Mucosa of rectum (tissue), 2 donors: ENCODE results near the gene TMEM88.
A peak's percentile ranks its signal among the peaks of the same experiment; 100 is the strongest.
"Not testable (repeated sequence)": the region's sequence is repeated elsewhere in the genome, so short reads cannot be mapped to it uniquely, and the experiment has no call there.

ENCODE experiments used
- H3K27ac ChIP-seq, 2 donors: one replicate each; pipeline ENCODE4 v1.7.0; 2013; ENCODE audit warnings: inconsistent platforms in 2 of 2, low read depth in 2 of 2, low read length in 2 of 2
- H3K27me3 ChIP-seq, 2 donors: one replicate each; pipeline ENCODE4 v1.7.0; 2013; ENCODE audit warnings: low read length in 2 of 2; ENCODE audit not compliant: control insufficient read depth in 2 of 2, insufficient read depth in 2 of 2
- H3K36me3 ChIP-seq, 2 donors: one replicate each; pipeline ENCODE4 v1.7.0; 2013; ENCODE audit warnings: low read length in 2 of 2; ENCODE audit not compliant: control insufficient read depth in 2 of 2, insufficient read depth in 2 of 2
- H3K4me1 ChIP-seq, 2 donors: one replicate each; pipeline ENCODE4 v1.7.0; 2013; ENCODE audit warnings: low read length in 2 of 2, mild to moderate bottlenecking in 1 of 2; ENCODE audit not compliant: control insufficient read depth in 2 of 2, insufficient read depth in 2 of 2
- H3K4me3 ChIP-seq, 2 donors: one replicate each; pipeline ENCODE4 v1.7.0; 2013; ENCODE audit warnings: low read length in 2 of 2
- H3K9ac ChIP-seq, 2 donors: one replicate each; pipeline ENCODE4 v1.7.0; 2013; ENCODE audit warnings: low read length in 2 of 2, low read depth in 1 of 2, mild to moderate bottlenecking in 1 of 2
- H3K9me3 ChIP-seq, 2 donors: one replicate each; pipeline ENCODE4 v1.7.0; 2013; ENCODE audit warnings: low read length in 2 of 2; ENCODE audit not compliant: control insufficient read depth in 2 of 2
- donor health status: healthy.
- donor health status: Normal muscosa, but diverticular disease.

Gene TMEM88

GRCh38 chr17:7856011-7856810 lies 1.3 kb downstream of the TMEM88 start:
- H3K27me3 ChIP-seq: no peaks in the 10 kb centered on the region
- peaks cover 38% of the 10 kb centered on the region in 2 donors for H3K4me1 ChIP-seq
- H3K9me3 ChIP-seq: no peaks in the 10 kb centered on the region
- peaks cover 15 to 17% of the 10 kb centered on the region in 2 donors for H3K36me3 ChIP-seq
- peak overlapping the region; percentile 87 to 94 for H3K27ac ChIP-seq
- H3K4me3 ChIP-seq: peak overlapping the region; percentile 92
- H3K9ac ChIP-seq: peak overlapping the region; percentile 56 to 79

- Histone ChIP-seq H3K9ac (peak within 1 kb of the TSS; percentile 56 to 84), H3K9me3 (no peaks in the 10 kb centered on the region), H3K27me3 (no peaks in the 10 kb centered on the region), H3K4me3 (peak within 1 kb of the TSS; percentile 92), H3K4me1 (peaks cover 31 to 32% of the 10 kb centered on the region in 2 donors), H3K36me3 (peaks cover 11 to 12% of the 10 kb centered on the region in 2 donors), H3K27ac (peak within 1 kb of the TSS; percentile 87 to 94)
Observed at GRCh38 chr17:7856811-7857712, 2.2 kb downstream of the TMEM88 start, which contains the start of gene NAA38. NAA38 (minus strand) TSS chr17:7857559; CDS start chr17:7857463, 96 bp downstream.

- Histone ChIP-seq H3K27ac (peak within 1 kb of the TSS; percentile 87 to 94), H3K27me3 (no peaks in the 10 kb centered on the region), H3K9me3 (no peaks in the 10 kb centered on the region), H3K9ac (peak within 1 kb of the TSS; percentile 56 to 84), H3K4me3 (peak within 1 kb of the TSS; percentile 92), H3K4me1 (peaks cover 31 to 35% of the 10 kb centered on the region in 2 donors), H3K36me3 (peaks cover 3 to 4% of the 10 kb centered on the region in 2 donors)
Observed at GRCh38 chr17:7857713-7858521, 3.1 kb downstream of the TMEM88 start, which contains the start of gene CYB5D1. CYB5D1 (plus strand) TSS chr17:7858003; CDS start chr17:7858135, 132 bp downstream.

GRCh38 chr17:7858522-7858810 lies 3.6 kb downstream of the TMEM88 start:
- Histone ChIP-seq H3K9me3 (no peaks in the 10 kb centered on the region), H3K36me3 (no peaks in the 10 kb centered on the region), H3K4me1 (peaks cover 31 to 37% of the 10 kb centered on the region in 2 donors), H3K27me3 (no peaks in the 10 kb centered on the region), H3K9ac (peak overlapping the region; percentile 56 to 84), H3K4me3 (peak overlapping the region; percentile 92), H3K27ac (peak overlapping the region; percentile 87 to 94)

GRCh38 chr17:7859028-7859427 lies 4.2 kb downstream of the TMEM88 start:
- Histone ChIP-seq H3K27me3 (no peaks in the 10 kb centered on the region), H3K4me3 (peak overlapping the region; percentile 92), H3K36me3 (no peaks in the 10 kb centered on the region), H3K9ac (peak overlapping the region in 1 of 2 donors; percentile 56), H3K4me1 (peaks cover 31 to 37% of the 10 kb centered on the region in 2 donors), H3K9me3 (no peaks in the 10 kb centered on the region), H3K27ac (no peak overlapping the region)

GRCh38 chr17:7862692-7863437 lies 8.0 kb downstream of the TMEM88 start:
- H3K4me3 ChIP-seq: no peak overlapping the region

GRCh38 chr17:7864384-7864783 lies 9.5 kb downstream of the TMEM88 start:
- H3K27me3 ChIP-seq, H3K9me3 ChIP-seq, H3K36me3 ChIP-seq, H3K27ac ChIP-seq, H3K4me1 ChIP-seq, H3K4me3 ChIP-seq, H3K9ac ChIP-seq: not testable (repeated sequence)

More at GRCh38 chr17:7862692-7863437, 8.0 kb downstream of the TMEM88 start:
- Histone ChIP-seq H3K9me3 (no peaks in the 10 kb centered on the region), H3K27ac (no peak overlapping the region), H3K9ac (peak overlapping the region in 1 of 2 donors; percentile 6), H3K27me3 (no peaks in the 10 kb centered on the region), H3K36me3 (no peaks in the 10 kb centered on the region), H3K4me1 (peaks cover 17 to 20% of the 10 kb centered on the region in 2 donors)

- Histone ChIP-seq H3K27ac (no peak overlapping the region), H3K4me1 (peaks cover 6 to 8% of the 10 kb centered on the region in 2 donors), H3K27me3 (no peaks in the 10 kb centered on the region), H3K9ac (no peak overlapping the region), H3K4me3 (no peak overlapping the region), H3K36me3 (no peaks in the 10 kb centered on the region), H3K9me3 (no peaks in the 10 kb centered on the region)
Observed at GRCh38 chr17:7864995-7865650, 10.3 kb downstream of the TMEM88 start.

- no peak overlapping the region for H3K4me3 ChIP-seq
- no peaks in the 10 kb centered on the region for H3K9me3 ChIP-seq
- H3K9ac ChIP-seq: peak overlapping the region in 1 of 2 donors; percentile 5
- no peaks in the 10 kb centered on the region for H3K36me3 ChIP-seq
- peak overlapping the region in 1 of 2 donors; percentile 43 for H3K27ac ChIP-seq
- H3K27me3 ChIP-seq: no peaks in the 10 kb centered on the region
- H3K4me1 ChIP-seq: peaks cover 5 to 6% of the 10 kb centered on the region in 2 donors
Observed at GRCh38 chr17:7867881-7868329, 13.0 kb downstream of the TMEM88 start.
